IMR-90 (cell line): ENCODE results near the gene TRABD2A. TPM values are rescaled to one million over a fixed set of nuclear protein-coding genes. Genes with fewer than 3 reads are reported as not detected.

ENCODE experiments used
- ATAC-seq: fragments of 200-7000 bp; cut with Tn5 transposase; 2 replicates; pipeline ENCODE4 v1.9.1; 2020; ENCODE audit warnings: low read depth, mild to moderate bottlenecking, moderate library complexity
- BruUV-seq: library from RNA; stranded (reverse); fragments of 400-500 nt; replicated peaks from 2 replicates; lab custom pipeline; 2021; lab: Mats Ljungman, UMichigan
- CTCF ChIA-PET: fragments of 300-600 bp; formaldehyde crosslinking; extraction: SDS; loops from one replicate; lab custom pipeline; 2021; ENCODE audit warnings: antibody characterized with exemption; lab: Yijun Ruan, JAX
- POLR2A ChIA-PET: fragments of 300-600 bp; sonication (Branson Sonifier 250); formaldehyde crosslinking; loops from one replicate; lab custom pipeline; 2022; ENCODE audit warnings: antibody characterized with exemption; ENCODE audit not compliant: unreplicated experiment; lab: Charles Lee
- DNase-seq: peaks from one replicate; pipeline ENCODE4 v3.0.0; 2013
- H2AFZ ChIP-seq: replicated peaks from 2 replicates; pipeline ENCODE3; 2013; ENCODE audit warnings: low read length, mild to moderate bottlenecking; ENCODE audit not compliant: poor library complexity
- H2AK5ac ChIP-seq: 2 replicates; pipeline ENCODE4 v1.6.1; 2013; ENCODE audit warnings: low read depth, low read length, inconsistent platforms
- H2AK9ac ChIP-seq: replicated peaks from 2 replicates; pipeline ENCODE3; 2013; ENCODE audit warnings: mild to moderate bottlenecking, low read depth, low read length, moderate library complexity; ENCODE audit not compliant: poor library complexity
- H2BK120ac ChIP-seq: 2 replicates; pipeline ENCODE4 v1.6.1; 2013; ENCODE audit warnings: low read depth, low read length, inconsistent platforms
- H2BK15ac ChIP-seq: 3 replicates; pipeline ENCODE4 v1.6.1; 2013; ENCODE audit warnings: low read depth, low read length, inconsistent platforms
- H2BK20ac ChIP-seq: 2 replicates; pipeline ENCODE4 v1.6.1; 2013; ENCODE audit warnings: low read depth, mild to moderate bottlenecking, inconsistent platforms, low read length, moderate library complexity
- H2BK5ac ChIP-seq: 2 replicates; pipeline ENCODE4 v1.6.1; 2013; ENCODE audit warnings: mild to moderate bottlenecking, low read depth, low read length, inconsistent platforms; ENCODE audit not compliant: poor library complexity, severe bottlenecking
- H3K14ac ChIP-seq: replicated peaks from 2 replicates; pipeline ENCODE4 v1.6.1; 2013; ENCODE audit warnings: low read depth, low read length, inconsistent platforms
- H3K18ac ChIP-seq: 2 replicates; pipeline ENCODE4 v1.6.1; 2013; ENCODE audit warnings: low read depth, low read length, control low read depth
- H3K23ac ChIP-seq: 2 replicates; pipeline ENCODE4 v1.6.1; 2013; ENCODE audit warnings: low read depth, low read length, inconsistent platforms
- H3K27ac ChIP-seq: 2 replicates; pipeline ENCODE4 v1.5.1; 2013; ENCODE audit warnings: mild to moderate bottlenecking, control low read depth, low read length; ENCODE audit not compliant: insufficient read depth
- H3K27me3 ChIP-seq: 2 replicates; pipeline ENCODE4 v1.6.1; 2013; ENCODE audit warnings: low read length; ENCODE audit not compliant: control insufficient read depth, insufficient read depth
- H3K36me3 ChIP-seq: 2 replicates; pipeline ENCODE4 v1.6.1; 2013; ENCODE audit warnings: low read length, mixed read lengths; ENCODE audit not compliant: control insufficient read depth, insufficient read depth
- H3K4ac ChIP-seq: 2 replicates; pipeline ENCODE4 v1.6.1; 2013; ENCODE audit warnings: low read depth, low read length, inconsistent platforms
- H3K4me1 ChIP-seq: 2 replicates; pipeline ENCODE4 v1.6.1; 2013; ENCODE audit warnings: low read length, mixed read lengths; ENCODE audit not compliant: control insufficient read depth, insufficient read depth
- H3K4me2 ChIP-seq: 2 replicates; pipeline ENCODE4 v1.6.1; 2013; ENCODE audit warnings: low read depth, mild to moderate bottlenecking, control low read depth, low read length, moderate library complexity
- H3K4me3 ChIP-seq: 2 replicates; pipeline ENCODE4 v1.5.1; 2013; ENCODE audit warnings: low read depth, mild to moderate bottlenecking, control low read depth, low read length, moderate library complexity; ENCODE audit not compliant: insufficient read depth
- H3K56ac ChIP-seq: 2 replicates; pipeline ENCODE4 v1.6.1; 2013; ENCODE audit warnings: low read length, inconsistent platforms; ENCODE audit not compliant: insufficient read depth; ENCODE audit errors: extremely low read depth
- H3K79me1 ChIP-seq, 2 experiments: 2 replicates each; pipeline ENCODE4 v1.6.1; 2013; ENCODE audit warnings: low read length in 2 of 2, inconsistent platforms in 1 of 2, low read depth in 1 of 2
- H3K9ac ChIP-seq: 2 replicates; pipeline ENCODE4 v1.6.1; 2013; ENCODE audit warnings: low read depth, low read length, control low read depth
- H3K9me1 ChIP-seq: 2 replicates; pipeline ENCODE4 v1.6.1; 2013; ENCODE audit warnings: low read length, inconsistent platforms; ENCODE audit not compliant: insufficient read depth
- H3K9me3 ChIP-seq: 2 replicates; pipeline ENCODE4 v1.6.1; 2013; ENCODE audit warnings: low read length; ENCODE audit not compliant: control insufficient read depth, insufficient read depth
- H4K20me1 ChIP-seq: 2 replicates; pipeline ENCODE4 v1.6.1; 2013; ENCODE audit warnings: low read length, inconsistent platforms; ENCODE audit not compliant: insufficient read depth
- H4K5ac ChIP-seq: 2 replicates; pipeline ENCODE4 v1.6.1; 2013; ENCODE audit warnings: mild to moderate bottlenecking, low read depth, low read length, control low read depth
- H4K8ac ChIP-seq, 2 experiments: 2 replicates each; pipeline ENCODE4 v1.6.1; 2013; ENCODE audit warnings: low read depth in 2 of 2, low read length in 2 of 2, control low read depth in 1 of 2, inconsistent platforms in 1 of 2
- H4K91ac ChIP-seq: 2 replicates; pipeline ENCODE4 v1.6.1; 2013; ENCODE audit warnings: low read depth, low read length, inconsistent platforms; ENCODE audit not compliant: insufficient read depth
- CEBPB ChIP-seq: IDR thresholded peaks from 2 replicates; pipeline ENCODE4 v1.6.1; 2012; ENCODE audit warnings: low read depth, low read length, improper control_type of control experiment
- CHD1 ChIP-seq: IDR thresholded peaks from 2 replicates; pipeline ENCODE4 v1.6.1; 2012; ENCODE audit warnings: low read depth, low read length, improper control_type of control experiment
- ELK1 ChIP-seq: fragments of 150-350 bp; IDR thresholded peaks from 2 replicates; pipeline ENCODE4 v1.6.1; 2016; ENCODE audit warnings: low read depth, mild to moderate bottlenecking, low read length, moderate library complexity, borderline replicate concordance
- FOS ChIP-seq: fragments of 150-350 bp; IDR thresholded peaks from 2 replicates; pipeline ENCODE4 v1.6.1; 2016; ENCODE audit warnings: low read depth, low read length
- MAFK ChIP-seq: IDR thresholded peaks from 2 replicates; pipeline ENCODE4 v1.6.1; 2012; ENCODE audit warnings: low read depth, low read length, improper control_type of control experiment
- MAZ ChIP-seq: IDR thresholded peaks from 2 replicates; pipeline ENCODE4 v1.6.1; 2012; ENCODE audit warnings: low read depth, mild to moderate bottlenecking, low read length, improper control_type of control experiment, moderate library complexity, borderline replicate concordance
- MXI1 ChIP-seq: IDR thresholded peaks from 2 replicates; pipeline ENCODE4 v1.6.1; 2012; ENCODE audit warnings: low read depth, mild to moderate bottlenecking, low read length, moderate library complexity, borderline replicate concordance
- RAD21 ChIP-seq: IDR thresholded peaks from 2 replicates; pipeline ENCODE4 v1.6.1; 2012; ENCODE audit warnings: low read length, improper control_type of control experiment
- RCOR1 ChIP-seq: IDR thresholded peaks from 2 replicates; pipeline ENCODE4 v1.6.1; 2012; ENCODE audit warnings: mild to moderate bottlenecking, low read length, improper control_type of control experiment; ENCODE audit not compliant: insufficient replicate concordance
- SMC3 ChIP-seq: fragments of 150-350 bp; IDR thresholded peaks from 2 replicates; pipeline ENCODE4 v1.6.1; 2016; ENCODE audit warnings: low read depth, mild to moderate bottlenecking, antibody characterized with exemption, low read length, moderate library complexity
- WGBS, 2 experiments: methylation state at CpG; one replicate each; pipeline versions ENCODE4 v1.1.5 to v1.1.7; 2013; ENCODE audit warnings: missing lambda C conversion rate in 2 of 2; ENCODE audit not compliant: insufficient read length in 1 of 2; ENCODE audit errors: extremely low coverage in 2 of 2; 5-methylcytosine and 5-hydroxymethylcytosine counted together
- dilution Hi-C: fragments of 300-500 bp; cut with HindIII; formaldehyde crosslinking; loops from one replicate; pipeline ENCODE4 v1.14.3; 2018; ENCODE audit warnings: low sequenced_read_pairs; ENCODE audit not compliant: unreplicated experiment
- in situ Hi-C: fragments of 300-500 bp; cut with MboI; formaldehyde crosslinking; loops from 3 replicates; pipeline ENCODE4 v1.14.3; 2019; ENCODE audit warnings: low sequenced_read_pairs, inconsistent platforms, mixed read lengths
- intact Hi-C: fragments of 100-400 bp; cut with micrococcal nuclease; formaldehyde crosslinking; loops from 2 replicates; pipeline ENCODE4 v1.10.0; 2022
- polyA plus RNA-seq, 3 experiments: library from polyadenylated mRNA; depleted of rRNA; stranded (reverse); fragments of >200 nt; gene quantifications; 2 replicates each; pipeline ENCODE4 v1.2.3, GENCODE V29; 2012; ENCODE audit warnings: low replicate concordance in 1 of 3
- total RNA-seq: library from RNA; depleted of rRNA; stranded (reverse); fragments of >200 nt; gene quantifications from 2 replicates; pipeline ENCODE4 v1.2.3, GENCODE V29; 2012
- TF ChIP-seq, protein P1 (sequence below): fragments of 150-350 bp; IDR thresholded peaks from 2 replicates; pipeline ENCODE4 v1.6.1; 2017; ENCODE audit warnings: mild to moderate bottlenecking, antibody characterized with exemption, low read length, low read depth
- TF ChIP-seq, protein P2 (sequence below): conservative IDR thresholded peaks from 2 replicates; pipeline ENCODE4 v1.5.1; 2012; ENCODE audit warnings: mild to moderate bottlenecking, low read depth, low read length, improper control_type of control experiment

TRABD2A gene
- total and polyA plus RNA-seq, 2 of the 4 experiments (the other 2 are of a cell fraction): 17.6 to 20.3 TPM

DNA sequence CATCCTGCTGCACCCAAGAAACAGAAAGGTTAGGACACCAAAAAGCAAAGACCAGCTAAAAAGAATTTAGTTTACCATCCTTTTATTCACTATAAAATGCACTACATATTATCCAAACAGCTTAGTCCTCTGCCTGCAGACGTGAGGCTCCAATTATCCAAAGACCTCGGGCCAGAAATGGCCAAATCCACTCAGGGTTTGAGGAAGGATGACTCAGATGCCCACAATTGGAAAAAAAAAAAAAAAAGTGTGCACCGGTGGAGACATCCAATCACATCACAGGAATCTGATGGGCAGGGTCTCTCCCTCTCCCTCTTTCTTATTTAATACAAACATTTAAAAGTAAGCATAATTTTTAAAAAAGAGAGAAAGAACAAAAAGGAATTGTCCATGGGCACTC lies 65.7 kb downstream of the TRABD2A start:
- Histone ChIP-seq H2AK9ac (peak overlapping the region; percentile 67), H2AK5ac (no peak overlapping the region; the same call in 1 of the 2 replicates), H3K9ac (no peak overlapping the region), H3K56ac (no peak overlapping the region), H4K8ac (peak overlapping the region in 1 of 2 experiments; percentile 6; a peak in 1 of 4 replicates), H3K27ac (no peak overlapping the region), H3K23ac (no peak overlapping the region), H3K14ac (peak overlapping the region; percentile 48; the same call in 1 of the 2 replicates), H3K79me1 (no peaks in the 10 kb centered on the region), H3K9me3 (no peaks in the 10 kb centered on the region), H3K18ac (no peak overlapping the region), H4K91ac (0 out of 2 replicates have a peak overlapping the region, but pooled peaks have one; percentile 15), H2BK20ac (no peak overlapping the region), H2BK120ac (peak overlapping the region; percentile 1; the same call in 1 of the 2 replicates), H3K4me1 (peaks cover 5% of the 10 kb centered on the region), H2BK5ac (no peak overlapping the region), H3K9me1 (peaks cover 6% of the 10 kb centered on the region), H3K4me2 (no peak overlapping the region), H3K4me3 (no peak overlapping the region), H4K20me1 (no peaks in the 10 kb centered on the region), H4K5ac (no peak overlapping the region), H2AFZ (peak overlapping the region; percentile 70), H2BK15ac (0 out of 3 replicates have a peak overlapping the region, but pooled peaks have one; percentile 74), H3K4ac (peak overlapping the region; percentile 7), H3K27me3 (no peaks in the 10 kb centered on the region), H3K36me3 (no peaks in the 10 kb centered on the region)
- no CpG with 5 or more reads among the region's 3 CpGs for WGBS, 2 experiments
- no TSS peak for BruUV-seq
- intact Hi-C loops: no loop called here
- ChIA-PET POLR2A (no interaction called here), CTCF (no interaction called here)
- ATAC-seq (peak; percentile 87), DNase-seq (peak; percentile 70)
- no peak for TF ChIP-seq MAZ
- TF ChIP-seq CEBPB: no peak
- TF ChIP-seq FOS: no peak
- no peak for TF ChIP-seq RAD21
- TF ChIP-seq, protein P1, sequence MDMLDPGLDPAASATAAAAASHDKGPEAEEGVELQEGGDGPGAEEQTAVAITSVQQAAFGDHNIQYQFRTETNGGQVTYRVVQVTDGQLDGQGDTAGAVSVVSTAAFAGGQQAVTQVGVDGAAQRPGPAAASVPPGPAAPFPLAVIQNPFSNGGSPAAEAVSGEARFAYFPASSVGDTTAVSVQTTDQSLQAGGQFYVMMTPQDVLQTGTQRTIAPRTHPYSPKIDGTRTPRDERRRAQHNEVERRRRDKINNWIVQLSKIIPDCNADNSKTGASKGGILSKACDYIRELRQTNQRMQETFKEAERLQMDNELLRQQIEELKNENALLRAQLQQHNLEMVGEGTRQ: no peak
- TF ChIP-seq, protein P2, sequence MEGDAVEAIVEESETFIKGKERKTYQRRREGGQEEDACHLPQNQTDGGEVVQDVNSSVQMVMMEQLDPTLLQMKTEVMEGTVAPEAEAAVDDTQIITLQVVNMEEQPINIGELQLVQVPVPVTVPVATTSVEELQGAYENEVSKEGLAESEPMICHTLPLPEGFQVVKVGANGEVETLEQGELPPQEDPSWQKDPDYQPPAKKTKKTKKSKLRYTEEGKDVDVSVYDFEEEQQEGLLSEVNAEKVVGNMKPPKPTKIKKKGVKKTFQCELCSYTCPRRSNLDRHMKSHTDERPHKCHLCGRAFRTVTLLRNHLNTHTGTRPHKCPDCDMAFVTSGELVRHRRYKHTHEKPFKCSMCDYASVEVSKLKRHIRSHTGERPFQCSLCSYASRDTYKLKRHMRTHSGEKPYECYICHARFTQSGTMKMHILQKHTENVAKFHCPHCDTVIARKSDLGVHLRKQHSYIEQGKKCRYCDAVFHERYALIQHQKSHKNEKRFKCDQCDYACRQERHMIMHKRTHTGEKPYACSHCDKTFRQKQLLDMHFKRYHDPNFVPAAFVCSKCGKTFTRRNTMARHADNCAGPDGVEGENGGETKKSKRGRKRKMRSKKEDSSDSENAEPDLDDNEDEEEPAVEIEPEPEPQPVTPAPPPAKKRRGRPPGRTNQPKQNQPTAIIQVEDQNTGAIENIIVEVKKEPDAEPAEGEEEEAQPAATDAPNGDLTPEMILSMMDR: no peak
- TF ChIP-seq MAFK: no peak
- TF ChIP-seq RCOR1: no peak
- no peak for TF ChIP-seq CHD1
- no peak for TF ChIP-seq MXI1
- TF ChIP-seq ELK1: no peak
- no peak for TF ChIP-seq SMC3
- in situ Hi-C loops: no loop called here
- dilution Hi-C loops: no loop called here
